KOPT-K1 (cell line): ENCODE measurements around the gene FBXO5.
A peak's percentile ranks its signal among the peaks of the same experiment; 100 is the strongest.

Experiments used
- H3K27ac ChIP-seq: fragments of 200-600 bp; sonication (generic); 2 replicates; pipeline ENCODE4 v1.5.1; 2016; ENCODE audit warnings: antibody characterized with exemption, mild to moderate bottlenecking, low read depth, low read length; ENCODE audit not compliant: poor library complexity, severe bottlenecking
- H3K36me3 ChIP-seq: fragments of 200-600 bp; sonication (generic); 2 replicates; pipeline ENCODE4 v1.5.1; 2017; ENCODE audit warnings: antibody characterized with exemption, mild to moderate bottlenecking, low read length, moderate library complexity; ENCODE audit not compliant: insufficient read depth
- H3K9me3 ChIP-seq: fragments of 200-600 bp; sonication (generic); 2 replicates; pipeline ENCODE4 v1.5.1; 2017; ENCODE audit warnings: antibody characterized with exemption, low read length, mild to moderate bottlenecking; ENCODE audit not compliant: insufficient read depth, poor library complexity, severe bottlenecking

Gene FBXO5, protein sequence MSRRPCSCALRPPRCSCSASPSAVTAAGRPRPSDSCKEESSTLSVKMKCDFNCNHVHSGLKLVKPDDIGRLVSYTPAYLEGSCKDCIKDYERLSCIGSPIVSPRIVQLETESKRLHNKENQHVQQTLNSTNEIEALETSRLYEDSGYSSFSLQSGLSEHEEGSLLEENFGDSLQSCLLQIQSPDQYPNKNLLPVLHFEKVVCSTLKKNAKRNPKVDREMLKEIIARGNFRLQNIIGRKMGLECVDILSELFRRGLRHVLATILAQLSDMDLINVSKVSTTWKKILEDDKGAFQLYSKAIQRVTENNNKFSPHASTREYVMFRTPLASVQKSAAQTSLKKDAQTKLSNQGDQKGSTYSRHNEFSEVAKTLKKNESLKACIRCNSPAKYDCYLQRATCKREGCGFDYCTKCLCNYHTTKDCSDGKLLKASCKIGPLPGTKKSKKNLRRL

DNA sequence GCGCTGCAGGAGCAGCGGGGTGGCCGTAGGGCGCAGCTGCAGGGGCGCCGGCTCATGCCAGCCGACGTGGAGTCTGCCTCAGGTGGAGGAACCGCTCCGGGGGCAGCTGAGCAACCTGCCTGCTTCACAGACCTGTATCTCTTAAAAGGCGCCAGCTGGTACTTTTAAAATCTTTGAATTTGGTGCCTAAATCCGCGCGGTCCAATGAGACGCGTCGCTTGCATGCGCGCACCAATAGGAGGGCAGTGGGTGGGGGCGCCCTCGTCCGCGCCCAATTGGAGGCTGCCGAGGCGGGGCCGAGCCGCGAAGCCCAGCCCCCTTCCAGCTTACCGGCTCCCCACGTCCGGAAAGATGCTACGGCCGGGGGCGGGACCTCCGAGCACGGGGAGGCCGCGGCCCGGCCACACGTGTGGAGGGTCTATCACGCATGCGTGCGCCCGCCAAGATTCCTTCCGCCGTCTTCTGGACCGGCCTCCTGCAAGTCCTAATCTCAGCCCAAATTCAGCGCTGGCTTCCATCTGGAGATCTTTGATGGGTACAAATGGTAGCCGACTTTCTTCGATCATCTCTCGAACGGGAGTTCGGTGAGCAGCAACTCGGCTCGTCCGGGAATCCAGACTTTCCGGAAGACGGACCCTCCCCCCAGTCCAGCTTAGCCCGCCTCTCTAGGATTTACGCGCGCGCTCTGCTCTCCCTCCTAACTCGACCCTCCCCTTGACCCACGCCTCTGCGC lies at the start of gene FBXO5:
FBXO5 (minus strand) TSS at position 138 of the 733 bp plus-strand sequence; CDS start at position 56, 82 bp downstream.
- Histone ChIP-seq H3K9me3 (no peaks in the 10 kb centered on the region), H3K27ac (peak within 1 kb of the TSS; percentile 96), H3K36me3 (peaks cover 54% of the 10 kb centered on the region)

DNA sequence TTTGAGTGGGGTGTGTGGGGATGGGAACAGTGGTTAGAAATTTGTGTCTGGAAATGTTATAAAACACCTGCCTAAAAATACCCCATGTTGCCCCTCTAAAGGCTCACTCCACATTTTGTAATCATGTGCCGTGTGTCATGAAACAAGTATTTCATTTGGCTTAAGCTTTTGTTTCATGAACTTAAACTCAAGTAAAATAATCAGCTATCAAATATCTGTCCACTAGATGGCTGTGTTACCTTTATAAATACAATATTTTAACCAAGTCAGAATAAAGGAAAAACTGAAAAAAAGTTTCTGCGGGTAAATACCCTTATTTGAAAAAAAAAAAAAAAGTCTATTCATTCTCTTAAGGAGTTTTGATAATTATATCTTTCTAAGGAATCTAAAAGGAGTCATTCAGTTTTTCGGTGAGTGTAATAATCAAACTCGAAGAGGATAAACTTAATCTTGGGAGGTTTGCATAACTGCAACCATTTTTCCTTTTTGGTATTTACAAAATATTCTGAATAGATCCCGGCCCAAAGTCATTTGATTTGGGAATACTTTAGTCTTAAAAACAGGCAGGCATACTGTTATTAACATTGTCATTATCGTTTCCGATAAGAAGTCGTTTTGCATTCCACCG lies 49.5 kb upstream of the FBXO5 start:
- H3K9me3 ChIP-seq: no peaks in the 10 kb centered on the region
- H3K36me3 ChIP-seq: no peaks in the 10 kb centered on the region
- no peak overlapping the region for H3K27ac ChIP-seq

DNA sequence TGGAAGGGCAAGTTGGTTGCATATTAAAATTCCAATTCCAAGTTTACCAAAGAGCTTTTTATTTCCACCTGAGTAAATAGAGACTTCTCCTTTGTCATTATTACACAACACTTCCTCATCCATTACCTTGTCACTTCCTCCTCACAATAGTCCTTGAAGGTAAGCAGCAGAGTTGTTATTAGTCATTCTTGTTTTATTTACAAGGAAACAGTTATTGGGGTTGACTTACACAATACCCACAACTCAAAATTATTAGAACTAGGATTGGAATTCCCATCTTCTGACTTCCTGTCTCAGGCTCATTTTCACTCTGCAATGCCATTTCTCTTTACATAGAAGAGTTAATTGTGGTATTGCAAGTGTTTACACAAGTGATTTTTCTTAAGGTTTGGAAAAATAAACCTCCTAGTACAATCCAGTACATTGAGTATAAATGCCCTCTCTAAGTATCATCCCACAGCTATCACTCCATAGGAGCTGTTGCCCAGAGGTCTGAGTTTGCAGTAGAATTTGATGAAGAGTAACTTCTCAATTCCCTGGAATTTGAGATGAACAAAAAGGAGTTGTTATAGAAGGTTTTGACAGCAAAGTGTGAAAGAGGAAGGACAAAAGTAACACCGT lies 48.6 kb upstream of the FBXO5 start:
- H3K36me3 ChIP-seq: no peaks in the 10 kb centered on the region
- no peaks in the 10 kb centered on the region for H3K9me3 ChIP-seq
- no peak overlapping the region for H3K27ac ChIP-seq

DNA sequence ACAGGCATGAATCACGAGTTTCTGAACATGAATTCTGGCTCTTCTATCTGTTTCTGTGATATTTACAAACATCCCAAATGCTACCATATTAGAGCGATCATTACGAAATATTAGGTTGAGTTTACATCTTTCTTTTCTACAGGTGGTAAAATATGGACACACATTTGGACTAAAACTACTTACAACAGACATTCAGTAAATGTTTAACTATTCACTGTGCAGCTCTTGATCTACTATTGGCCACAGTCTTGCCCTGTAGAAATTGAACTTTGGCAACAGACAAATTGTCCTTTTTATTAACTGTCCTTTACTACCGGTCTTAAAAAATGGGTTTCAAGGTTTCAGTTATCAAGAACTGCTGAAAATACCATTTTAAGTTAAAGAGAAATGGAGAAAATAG lies 46.1 kb upstream of the FBXO5 start:
- H3K27ac ChIP-seq: no peak overlapping the region
- H3K9me3 ChIP-seq: no peaks in the 10 kb centered on the region
- H3K36me3 ChIP-seq: no peaks in the 10 kb centered on the region

DNA sequence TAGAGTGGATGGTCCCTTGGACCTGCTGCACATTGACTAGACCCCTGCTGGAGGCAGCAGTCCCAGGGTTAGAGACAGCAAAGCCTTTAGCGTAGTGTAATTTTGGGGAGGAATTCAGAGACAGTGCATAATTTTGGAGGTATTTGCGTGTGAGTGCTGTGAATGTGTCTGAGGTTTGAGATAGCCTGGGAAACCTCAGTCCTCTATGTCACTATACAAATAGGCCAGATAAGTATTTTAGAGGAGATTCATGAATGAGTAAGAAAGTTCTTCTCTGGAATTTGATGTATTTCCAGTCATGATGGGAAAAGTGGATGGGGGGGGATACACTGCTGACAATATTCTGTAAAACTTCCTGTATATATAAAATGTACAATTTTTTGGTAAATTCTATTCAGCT lies 45.4 kb upstream of the FBXO5 start:
- no peaks in the 10 kb centered on the region for H3K36me3 ChIP-seq
- no peak overlapping the region for H3K27ac ChIP-seq
- H3K9me3 ChIP-seq: no peaks in the 10 kb centered on the region

DNA sequence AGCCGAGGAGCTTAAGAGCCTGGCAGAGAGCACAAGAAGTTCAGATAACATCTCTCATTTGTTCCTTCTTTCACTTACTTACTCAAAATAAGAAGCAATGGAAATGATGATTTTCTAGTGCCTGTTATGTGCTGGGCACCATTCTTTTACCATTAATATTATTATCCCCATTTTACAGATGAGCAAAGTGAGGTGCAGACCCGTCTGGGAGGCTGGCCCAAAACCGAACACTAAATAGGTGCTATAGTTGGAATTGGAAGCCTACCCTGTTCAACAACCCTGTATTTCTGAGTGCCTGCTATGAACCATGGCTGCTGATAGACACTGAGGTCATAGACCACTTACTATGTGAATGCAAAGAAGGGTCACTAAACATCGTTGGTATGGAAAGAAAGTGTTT lies 44.6 kb upstream of the FBXO5 start:
- no peak overlapping the region for H3K27ac ChIP-seq
- H3K9me3 ChIP-seq: no peaks in the 10 kb centered on the region
- no peaks in the 10 kb centered on the region for H3K36me3 ChIP-seq

DNA sequence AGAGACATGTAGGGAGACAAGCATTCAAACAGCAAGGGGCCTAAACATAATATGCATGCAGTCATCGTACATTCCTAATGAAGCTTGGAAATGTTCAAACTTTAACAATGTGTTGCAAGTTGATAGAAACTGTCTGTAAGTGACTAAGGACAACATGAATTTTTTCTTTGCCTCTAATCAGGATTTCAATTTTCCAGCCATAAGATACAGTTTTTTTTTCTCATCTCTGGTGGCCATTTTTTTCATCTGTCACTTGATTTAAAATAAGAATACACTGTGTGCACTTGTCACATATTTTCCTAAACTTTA lies 41.8 kb upstream of the FBXO5 start:
- Histone ChIP-seq H3K9me3 (no peaks in the 10 kb centered on the region), H3K27ac (no peak overlapping the region)

DNA sequence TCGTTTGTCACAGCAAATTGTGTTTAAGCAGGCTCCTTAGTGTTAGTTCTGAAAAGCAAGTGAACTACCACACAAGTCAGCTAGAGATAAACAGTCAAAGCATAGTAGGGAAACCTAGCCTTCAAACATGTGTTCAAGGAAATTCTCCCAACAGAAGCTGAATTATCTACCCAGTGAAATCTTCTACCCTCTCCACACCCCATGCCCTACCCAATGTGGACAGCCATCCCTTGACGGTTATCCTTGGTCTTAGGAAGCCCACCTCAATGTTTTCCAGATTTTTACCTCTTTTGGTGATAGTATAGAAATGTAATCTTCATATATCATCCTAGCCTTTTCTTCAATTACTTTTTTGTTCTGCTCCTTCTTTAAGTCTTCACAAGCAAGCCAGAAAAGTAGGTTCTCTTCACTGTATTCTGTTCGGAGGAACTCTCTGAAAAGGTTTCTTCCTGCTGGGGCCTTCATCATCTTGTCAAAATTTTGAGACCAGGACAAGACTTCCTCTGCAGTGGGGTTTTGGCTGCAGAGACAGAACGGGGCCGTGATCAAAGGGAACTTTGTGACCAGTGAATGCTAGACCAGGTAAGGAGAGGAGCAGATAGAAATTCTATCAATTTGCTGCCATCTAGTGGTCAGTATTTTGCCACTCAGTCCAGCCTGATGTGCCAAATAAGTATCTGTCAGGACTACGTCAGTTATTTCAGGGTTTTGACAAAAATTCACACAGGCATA lies 41.3 kb upstream of the FBXO5 start:
- Histone ChIP-seq H3K36me3 (no peaks in the 10 kb centered on the region), H3K27ac (no peak overlapping the region), H3K9me3 (no peaks in the 10 kb centered on the region)

More for the DNA sequence above, 41.8 kb upstream of the FBXO5 start:
- no peaks in the 10 kb centered on the region for H3K36me3 ChIP-seq

DNA sequence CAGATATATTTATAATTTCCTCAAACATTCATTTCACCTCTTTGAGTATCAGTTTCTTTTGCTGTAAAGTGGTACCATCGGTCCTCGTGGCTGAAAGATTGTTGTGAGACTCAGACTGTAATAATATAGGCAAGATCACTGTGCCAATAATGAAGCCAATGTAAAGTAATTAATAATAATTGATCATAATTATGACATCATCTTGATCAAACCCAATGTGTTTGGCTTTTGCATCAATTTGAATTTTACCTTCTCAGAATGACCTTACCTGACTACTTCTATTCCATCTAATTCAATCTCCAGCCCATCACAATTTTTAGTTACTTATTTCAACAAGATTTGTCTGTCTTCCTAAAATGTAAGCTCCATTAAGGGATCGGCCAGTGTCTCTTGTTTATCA lies 35.5 kb upstream of the FBXO5 start:
- no peaks in the 10 kb centered on the region for H3K9me3 ChIP-seq
- no peaks in the 10 kb centered on the region for H3K36me3 ChIP-seq
- H3K27ac ChIP-seq: no peak overlapping the region

DNA sequence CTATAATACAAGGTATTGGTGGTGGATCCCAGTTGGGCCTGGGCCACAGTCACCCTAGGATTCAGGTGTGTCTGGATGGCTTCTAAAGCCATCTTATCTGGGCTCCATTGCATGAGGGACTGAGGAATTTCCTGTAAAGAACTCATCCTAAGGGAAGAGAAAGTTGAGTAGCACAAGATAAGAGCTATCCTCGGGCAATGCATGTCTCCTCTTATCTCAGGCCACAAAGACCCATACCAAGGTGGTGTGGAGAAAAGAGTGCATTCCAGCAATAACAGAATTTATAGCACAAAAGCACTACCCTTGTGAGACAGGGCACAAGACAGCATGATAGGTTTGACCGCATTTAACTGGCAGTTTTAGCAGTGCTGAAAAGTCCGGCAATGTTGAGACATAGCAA lies 34.0 kb upstream of the FBXO5 start:
- Histone ChIP-seq H3K36me3 (no peaks in the 10 kb centered on the region), H3K27ac (no peak overlapping the region), H3K9me3 (no peaks in the 10 kb centered on the region)

DNA sequence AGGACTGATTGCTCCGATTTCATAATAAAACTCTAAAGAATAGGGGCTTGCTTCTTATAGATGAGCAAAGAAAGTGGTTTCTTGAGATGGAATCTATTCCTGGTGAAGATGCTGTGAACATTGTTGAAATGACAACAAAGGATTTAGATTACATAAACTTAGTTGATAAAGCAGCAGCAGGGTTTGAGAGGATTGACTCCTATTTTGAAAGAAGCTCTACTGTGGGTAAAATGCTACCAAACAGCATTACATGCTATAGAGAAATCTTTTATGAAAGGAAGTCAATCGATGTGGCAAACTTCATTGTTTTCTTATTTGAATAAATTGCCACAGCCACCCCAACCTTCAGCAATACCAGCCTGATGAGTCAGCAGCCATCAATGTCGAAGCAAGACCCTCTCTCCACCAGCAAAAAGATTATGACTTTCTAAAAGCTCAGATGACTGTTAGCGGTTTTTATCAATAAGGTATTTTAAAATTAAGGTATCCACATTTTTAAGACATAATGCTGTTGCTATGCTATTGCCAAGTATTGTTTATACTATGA lies 32.3 kb upstream of the FBXO5 start:
- H3K36me3 ChIP-seq: no peaks in the 10 kb centered on the region
- H3K9me3 ChIP-seq: no peaks in the 10 kb centered on the region
- H3K27ac ChIP-seq: no peak overlapping the region

DNA sequence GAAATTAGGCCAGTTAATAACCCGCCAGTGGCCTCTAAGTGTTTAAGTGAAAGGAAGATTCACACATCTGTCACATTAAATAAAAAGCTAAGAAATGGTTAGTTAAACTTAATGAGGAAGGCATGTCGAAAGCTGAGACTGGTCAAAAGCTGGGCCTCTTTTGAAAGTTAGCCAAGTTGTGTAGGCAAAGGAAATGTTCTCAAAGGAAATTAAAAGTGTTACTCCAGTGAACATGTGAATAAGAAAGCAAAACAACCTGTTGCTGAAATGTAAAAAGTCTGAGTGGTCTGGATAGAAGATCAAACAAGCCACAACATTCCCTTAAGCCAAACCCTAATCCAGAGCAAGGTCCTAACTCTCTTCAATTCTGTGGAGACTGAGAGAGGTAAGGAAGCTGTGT lies 30.6 kb upstream of the FBXO5 start:
- H3K9me3 ChIP-seq: no peaks in the 10 kb centered on the region
- no peak overlapping the region for H3K27ac ChIP-seq
- H3K36me3 ChIP-seq: no peaks in the 10 kb centered on the region

DNA sequence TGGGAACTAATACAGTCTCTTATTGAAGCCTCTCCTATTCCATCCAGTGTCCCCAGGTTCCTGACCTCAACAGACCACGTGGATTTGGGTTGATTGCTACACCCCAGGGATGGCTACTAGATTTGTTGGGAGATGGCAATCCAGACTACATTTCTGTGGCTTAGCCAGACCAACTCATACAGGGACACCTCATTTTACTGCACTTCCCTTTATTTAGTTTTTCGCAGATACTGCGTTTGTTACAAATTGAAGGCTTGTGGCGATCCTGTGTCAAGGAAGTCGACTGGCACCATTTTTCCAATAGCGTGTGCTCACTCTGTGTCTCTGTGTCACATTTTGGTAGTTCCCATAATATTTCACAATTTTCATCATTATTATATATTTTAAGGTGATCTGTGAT lies 30.0 kb upstream of the FBXO5 start:
- Histone ChIP-seq H3K36me3 (no peaks in the 10 kb centered on the region), H3K9me3 (no peaks in the 10 kb centered on the region), H3K27ac (no peak overlapping the region)

DNA sequence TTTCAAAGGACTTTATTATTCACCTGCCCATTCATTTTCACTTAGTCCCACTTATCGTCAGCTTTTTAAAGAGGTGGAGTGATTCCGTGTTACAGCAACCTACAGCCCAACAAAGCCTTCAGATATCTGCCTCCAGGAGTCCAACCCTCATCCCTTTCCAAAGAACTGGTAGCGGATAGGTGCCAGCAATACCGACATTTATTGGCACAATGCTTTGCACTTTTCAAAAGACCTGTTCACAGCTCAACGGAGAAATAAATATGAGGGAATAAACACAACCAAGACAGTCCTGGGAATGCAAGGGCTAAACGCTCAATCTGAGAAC lies 20.5 kb upstream of the FBXO5 start:
- Histone ChIP-seq H3K36me3 (peaks cover 21% of the 10 kb centered on the region), H3K27ac (peak overlapping the region; percentile 70)

More for the DNA sequence above, 20.5 kb upstream of the FBXO5 start:
- H3K9me3 ChIP-seq: no peaks in the 10 kb centered on the region
